Prostate gland (tissue), 2 donors: Measurements from ENCODE around the gene PRPF8. TPM values are rescaled to one million over a fixed set of nuclear protein-coding genes. Genes with fewer than 3 reads are reported as not detected.

Experiments
- DNase-seq: peaks from one replicate; pipeline ENCODE4 v3.0.0-alpha.2; 2019; ENCODE audit warnings: low spot score
- H3K27ac ChIP-seq, 2 donors: fragments of 200-600 bp; sonication (generic); 2 replicates each; pipeline ENCODE4 v1.5.1; 2017 to 2019
- H3K27me3 ChIP-seq: fragments of 200-600 bp; sonication (generic); replicated peaks from 2 replicates; pipeline ENCODE4 v1.5.1; 2019; ENCODE audit not compliant: insufficient read depth
- H3K36me3 ChIP-seq, 2 donors: fragments of 200-600 bp; sonication (generic); 1 replicate in 1 of 2; 2 replicates in 1 of 2; pipeline versions ENCODE4 v1.5.1 to v1.8.1; 2017 to 2019
- H3K4me1 ChIP-seq: fragments of 200-600 bp; sonication (generic); replicated peaks from 2 replicates; pipeline ENCODE4 v1.5.1; 2019
- H3K4me3 ChIP-seq, 2 donors: fragments of 200-600 bp; sonication (generic); 2 replicates each; pipeline ENCODE4 v1.5.1; 2017 to 2019
- H3K9me3 ChIP-seq: fragments of 200-600 bp; sonication (generic); 2 replicates; pipeline ENCODE4 v1.5.1; 2017
- CTCF ChIP-seq, 4 experiments: fragments of 200-600 bp in 2 of 4; fragments of 450-650 bp in 2 of 4; sonication (generic) in 2 of 4; IDR thresholded peaks; 1 replicate in 3 of 4; 2 replicates in 1 of 4; pipeline ENCODE4 v1.5.1; 2016 to 2019; ENCODE audit warnings: antibody characterized with exemption in 4 of 4, mild to moderate bottlenecking in 2 of 4, moderate library complexity in 2 of 4
- POLR2A ChIP-seq: fragments of 450-650 bp; IDR thresholded peaks from one replicate; pipeline ENCODE4 v1.6.1; 2016; ENCODE audit warnings: antibody characterized with exemption, mild to moderate bottlenecking
- POLR2AphosphoS5 ChIP-seq: sonication (generic); formaldehyde crosslinking; IDR thresholded peaks from one replicate; pipeline ENCODE4 v1.6.1; 2017; ENCODE audit warnings: antibody characterized with exemption
- WGBS: methylation state at CpG from one replicate; pipeline ENCODE4 v1.1.5; 2018; 5-methylcytosine and 5-hydroxymethylcytosine counted together
- intact Hi-C: fragments of 100-400 bp; cut with DNase I; formaldehyde crosslinking; loops from one replicate; pipeline ENCODE4 v1.14.2; 2022
- total RNA-seq, 2 donors: library from RNA; depleted of rRNA; stranded (reverse); fragments of >200 nt; gene quantifications; one replicate each; pipeline ENCODE4 v1.1.0, GENCODE V29; 2016

Gene PRPF8
- total RNA-seq, 2 donors from 2014 or later: 235 to 321 TPM

- TF ChIP-seq CTCF (IDR thresholded peaks at IDR 0.05) (no peak), POLR2A (no peak), POLR2AphosphoS5 (no peak)
- H3K9me3 ChIP-seq: no peaks in the 10 kb centered on the region
- 82% methylated on average over 13 of the region's 13 CpGs for WGBS
- peaks cover 1 to 8% of the 10 kb centered on the region in 2 donors for H3K36me3 ChIP-seq
- H3K4me1 ChIP-seq: peaks cover 16% of the 10 kb centered on the region
- no peak for DNase-seq
- H3K27me3 ChIP-seq: no peaks in the 10 kb centered on the region
- no peak overlapping the region for H3K27ac ChIP-seq
- H3K4me3 ChIP-seq: no peak overlapping the region
- intact Hi-C loops: loop anchor here (5.0 kb wide), 1 partner anchor 69 kb away; no protein-coding TSS in a partner anchor
Measured at GRCh38 chr17:1646199-1646875, 38.3 kb downstream of the PRPF8 start.

DNA sequence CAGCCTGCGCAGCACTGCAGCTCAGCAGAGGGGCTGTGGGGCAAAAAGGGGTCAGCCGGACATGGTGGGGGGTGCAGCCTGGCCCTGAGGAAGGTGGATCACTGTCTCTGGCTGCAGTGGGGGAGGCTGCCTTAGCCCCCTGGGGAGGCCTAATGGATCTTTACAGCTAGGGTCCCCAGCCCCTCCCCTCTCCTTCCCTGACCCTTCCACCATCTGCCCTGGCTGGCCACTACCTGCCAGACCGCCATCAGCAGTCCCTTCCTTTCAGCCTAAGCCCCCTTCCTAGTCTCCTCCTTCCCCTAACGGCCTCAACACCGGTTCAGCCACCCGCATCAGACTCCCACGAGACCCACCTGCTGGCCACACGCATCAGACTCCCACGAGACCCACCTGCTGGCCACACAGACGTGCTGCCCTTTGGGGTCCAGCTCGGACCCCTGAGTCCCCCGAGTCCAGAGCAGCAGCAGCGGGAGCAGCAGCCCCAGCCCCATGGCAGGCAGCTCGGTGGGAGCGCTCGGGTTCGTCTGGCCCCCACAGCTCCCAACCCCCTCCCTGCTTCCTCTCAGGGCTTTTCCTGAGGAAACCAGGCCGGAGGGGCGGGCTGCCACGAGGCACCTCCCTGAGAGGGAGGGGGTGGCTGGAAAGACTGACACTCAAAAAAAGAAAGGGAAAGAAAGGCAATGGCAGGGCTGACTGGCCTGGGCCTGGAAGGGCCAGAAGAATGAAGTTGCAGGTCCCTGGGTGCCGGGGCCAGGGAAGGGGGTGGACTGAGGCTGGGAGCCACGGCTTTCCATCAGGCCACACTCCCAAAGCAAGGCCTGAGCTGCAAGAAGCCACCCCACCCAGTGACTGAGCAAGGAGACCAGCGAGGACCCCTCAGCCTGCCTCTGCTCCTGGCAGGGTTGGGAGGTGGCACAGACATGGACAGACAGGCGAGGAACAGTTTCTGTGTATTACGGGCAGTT lies 39.2 kb downstream of the PRPF8 start, which contains the start of gene SCARF1:
Gene SCARF1 (minus strand): TSS at position 526 of the 965 bp plus-strand sequence. CDS start 35 bp downstream, at position 491.
- intact Hi-C loops: loop anchor here (5.0 kb wide), 1 partner anchor 68 kb away; no protein-coding TSS in a partner anchor
- no peaks in the 10 kb centered on the region for H3K9me3 ChIP-seq

DNA sequence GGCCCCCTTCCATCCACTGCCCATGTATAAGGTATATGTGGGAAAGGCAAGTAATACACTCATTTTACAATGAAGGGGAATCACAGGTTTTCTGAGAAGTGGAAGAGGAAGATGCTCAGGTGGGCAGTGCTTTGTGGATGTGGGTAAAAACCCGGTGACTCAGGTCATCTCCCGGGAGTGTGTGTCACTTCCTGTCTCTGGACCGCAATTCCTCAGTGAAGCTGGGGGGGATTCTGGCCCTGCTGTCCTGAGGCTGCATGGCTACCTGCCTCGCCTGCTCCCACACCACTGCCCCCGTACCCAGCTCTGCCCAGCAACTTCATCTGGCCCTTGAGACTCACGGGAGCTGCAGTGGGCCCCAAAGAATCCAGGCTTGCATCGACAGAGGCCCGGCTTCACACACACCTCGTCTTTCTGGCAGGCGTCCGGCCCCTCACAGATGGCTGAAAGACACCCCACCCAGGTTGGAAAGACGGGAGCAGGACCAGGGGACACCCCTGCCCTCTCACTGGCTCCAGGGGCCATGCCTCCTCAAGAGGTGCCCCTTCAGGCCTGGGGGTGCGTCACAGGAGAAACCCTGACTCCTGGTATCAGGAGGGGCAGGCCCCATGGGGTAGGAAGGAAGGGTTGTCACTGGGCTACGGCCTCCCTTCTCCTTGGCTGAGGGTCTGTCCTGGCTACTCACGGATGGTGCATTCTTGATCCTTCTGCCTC lies 40.0 kb downstream of the PRPF8 start:
- Histone ChIP-seq H3K36me3 (no peaks in the 10 kb centered on the region), H3K27ac (peak overlapping the region in 1 of 2 donors; percentile 19), H3K9me3 (no peaks in the 10 kb centered on the region), H3K4me3 (peak overlapping the region in 1 of 2 donors; percentile 10), H3K27me3 (no peaks in the 10 kb centered on the region), H3K4me1 (peaks cover 11% of the 10 kb centered on the region)
- DNase-seq: no peak
- intact Hi-C loops: loop anchor here (5.0 kb wide), 1 partner anchor 67 kb away; no protein-coding TSS in a partner anchor
- WGBS: 77% methylated on average over 15 of the region's 15 CpGs
- TF ChIP-seq POLR2AphosphoS5: no peak
- no peak for TF ChIP-seq POLR2A
- TF ChIP-seq CTCF (IDR thresholded peaks at IDR 0.05): no peak

More for the DNA sequence above, 39.2 kb downstream of the PRPF8 start, which contains the start of gene SCARF1:
- TF ChIP-seq CTCF (IDR thresholded peaks at IDR 0.05) (no peak), POLR2AphosphoS5 (peak; percentile 38)
- Histone ChIP-seq H3K4me3 (peak within 1 kb of the TSS in 1 of 2 donors; percentile 10), H3K27ac (peak within 1 kb of the TSS in 1 of 2 donors; percentile 19), H3K4me1 (peaks cover 14% of the 10 kb centered on the region), H3K27me3 (no peaks in the 10 kb centered on the region), H3K36me3 (no peaks in the 10 kb centered on the region)
- 77% methylated on average over 25 of the region's 25 CpGs for WGBS
- no peak for DNase-seq

DNA sequence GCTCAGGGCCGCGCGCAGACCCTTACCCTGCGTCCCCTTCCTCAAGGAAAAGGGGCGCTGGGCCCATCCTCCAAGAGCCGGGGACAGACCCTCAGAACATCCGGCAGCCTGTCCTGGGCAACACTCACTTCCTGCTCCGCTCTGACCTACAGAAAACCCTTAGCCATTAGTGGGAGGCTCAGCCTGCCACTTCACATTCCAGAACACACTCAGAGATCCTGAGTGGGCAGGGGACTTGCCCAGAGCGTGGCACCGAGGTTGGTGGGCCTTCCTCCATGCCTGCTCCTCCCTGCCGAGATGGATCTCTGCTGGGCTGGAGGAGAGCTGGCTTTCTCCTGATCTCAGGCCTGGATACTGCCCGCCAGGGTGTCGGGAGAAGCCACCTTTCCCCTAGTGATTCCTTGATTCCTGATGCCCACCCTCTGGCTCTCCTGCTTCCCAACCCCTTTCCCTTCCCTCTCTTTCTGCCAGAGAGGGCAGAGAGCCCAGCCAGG lies 40.6 kb downstream of the PRPF8 start:
- no peaks in the 10 kb centered on the region for H3K9me3 ChIP-seq
- TF ChIP-seq POLR2A (no peak), POLR2AphosphoS5 (no peak), CTCF (IDR thresholded peaks at IDR 0.05) (no peak)
- WGBS: 41% methylated on average over 10 of the region's 13 CpGs
- DNase-seq: no peak
- no peak overlapping the region for H3K27ac ChIP-seq
- H3K36me3 ChIP-seq: no peaks in the 10 kb centered on the region
- H3K4me3 ChIP-seq: peak overlapping the region; percentile 27 to 50
- H3K27me3 ChIP-seq: no peaks in the 10 kb centered on the region
- intact Hi-C loops: no loop called here
- peaks cover 11% of the 10 kb centered on the region for H3K4me1 ChIP-seq
